Astrocyte (in vitro differentiated cells and primary cell): ENCODE results near the gene ACTC1. TPM values are rescaled to one million over a fixed set of nuclear protein-coding genes. Genes with fewer than 3 reads are reported as not detected.

ENCODE experiments used
- DNase-seq: peaks from one replicate; pipeline ENCODE4 v3.0.0-alpha.2; 2010; ENCODE audit warnings: low read depth
- FAIRE-seq: peaks from 2 replicates; lab custom pipeline; 2011; peaks lifted over from hg19 to GRCh38; lab: Jason Lieb, UNC
- H2AFZ ChIP-seq: 2 replicates; pipeline ENCODE4 v1.6.0; 2012; ENCODE audit warnings: low read depth, low read length, inconsistent platforms
- H3K27ac ChIP-seq: 2 replicates; pipeline ENCODE4 v1.5.1; 2011; ENCODE audit warnings: low read depth, low read length, inconsistent platforms
- H3K27me3 ChIP-seq: 2 replicates; pipeline ENCODE4 v1.6.0; 2011; ENCODE audit warnings: low read length, inconsistent platforms; ENCODE audit not compliant: insufficient read depth
- H3K36me3 ChIP-seq: 2 replicates; pipeline ENCODE4 v1.5.1; 2011; ENCODE audit warnings: low read length, inconsistent platforms; ENCODE audit not compliant: insufficient read depth
- H3K4me1 ChIP-seq: 2 replicates; pipeline ENCODE4 v1.5.1; 2011; ENCODE audit warnings: low read length, inconsistent platforms; ENCODE audit not compliant: insufficient read depth
- H3K4me2 ChIP-seq: 2 replicates; pipeline ENCODE4 v1.6.0; 2012; ENCODE audit warnings: low read length, inconsistent platforms
- H3K4me3 ChIP-seq: 2 replicates; pipeline ENCODE4 v1.5.1; 2011; ENCODE audit warnings: low read depth, mild to moderate bottlenecking, low read length, inconsistent platforms; ENCODE audit not compliant: insufficient read depth
- H3K79me2 ChIP-seq: 2 replicates; pipeline ENCODE4 v1.6.0; 2012; ENCODE audit warnings: mild to moderate bottlenecking, low read length, inconsistent platforms; ENCODE audit not compliant: insufficient read depth
- H3K9ac ChIP-seq: 2 replicates; pipeline ENCODE4 v1.6.0; 2012; ENCODE audit warnings: mild to moderate bottlenecking, low read length, inconsistent platforms
- H3K9me3 ChIP-seq: 2 replicates; pipeline ENCODE4 v1.5.1; 2012; ENCODE audit warnings: low read depth, mild to moderate bottlenecking, low read length, inconsistent platforms; ENCODE audit not compliant: insufficient read depth
- H4K20me1 ChIP-seq: 2 replicates; pipeline ENCODE4 v1.6.0; 2012; ENCODE audit warnings: low read length, inconsistent platforms; ENCODE audit not compliant: insufficient read depth
- H3K27ac Mint-ChIP-seq: one replicate; pipeline ENCODE4 v1.8.0; 2021; ENCODE audit warnings: mild to moderate bottlenecking, mixed read lengths; ENCODE audit not compliant: unreplicated experiment
- H3K27me3 Mint-ChIP-seq: one replicate; pipeline ENCODE4 v1.8.0; 2021; ENCODE audit warnings: low read depth, mixed read lengths; ENCODE audit not compliant: unreplicated experiment
- H3K36me3 Mint-ChIP-seq: one replicate; pipeline ENCODE4 v1.8.0; 2021; ENCODE audit warnings: low read depth, mixed read lengths; ENCODE audit not compliant: unreplicated experiment
- H3K4me1 Mint-ChIP-seq: one replicate; pipeline ENCODE4 v1.8.0; 2021; ENCODE audit warnings: low read depth, mixed read lengths; ENCODE audit not compliant: unreplicated experiment
- H3K4me3 Mint-ChIP-seq: one replicate; pipeline ENCODE4 v1.8.0; 2021; ENCODE audit warnings: mild to moderate bottlenecking, moderate library complexity, mixed read lengths; ENCODE audit not compliant: unreplicated experiment
- H3K9me3 Mint-ChIP-seq: one replicate; pipeline ENCODE4 v1.8.0; 2021; ENCODE audit warnings: mild to moderate bottlenecking, mixed read lengths; ENCODE audit not compliant: unreplicated experiment
- EZH2 ChIP-seq: IDR thresholded peaks from 2 replicates; pipeline ENCODE4 v1.6.1; 2012; ENCODE audit warnings: mild to moderate bottlenecking, low read length, inconsistent platforms; ENCODE audit not compliant: insufficient read depth
- total RNA-seq: library from RNA; stranded (reverse); gene quantifications from 2 replicates; pipeline ENCODE4 v1.2.1, GENCODE V29; 2021
- TF ChIP-seq, protein P1 (sequence below): IDR thresholded peaks from 2 replicates; pipeline ENCODE4 v1.5.1; 2011; ENCODE audit warnings: low read depth, mild to moderate bottlenecking, inconsistent platforms, low read length, moderate library complexity; ENCODE audit not compliant: insufficient read depth

The ACTC1 gene
- total RNA-seq, 1 donor from 2014 or later: 942 TPM

- Histone ChIP-seq H2AFZ (no peak overlapping the region), H3K36me3 (no peaks in the 10 kb centered on the region), H4K20me1 (no peaks in the 10 kb centered on the region), H3K79me2 (no peaks in the 10 kb centered on the region), H3K4me3 (no peak overlapping the region), H3K27me3 (peaks cover 36% of the 10 kb centered on the region), H3K4me1 (no peaks in the 10 kb centered on the region), H3K27ac (no peak overlapping the region), H3K9me3 (no peaks in the 10 kb centered on the region), H3K9ac (no peak overlapping the region), H3K4me2 (no peak overlapping the region)
- Mint-ChIP-seq H3K4me3 (no peak overlapping the region), H3K27ac (no peak overlapping the region), H3K4me1 (no peaks in the 10 kb centered on the region), H3K9me3 (no peaks in the 10 kb centered on the region), H3K36me3 (no peaks in the 10 kb centered on the region), H3K27me3 (peaks cover 62% of the 10 kb centered on the region)
- FAIRE-seq (no peak), DNase-seq (no peak)
- TF ChIP-seq EZH2: no peak
- TF ChIP-seq, protein P1, sequence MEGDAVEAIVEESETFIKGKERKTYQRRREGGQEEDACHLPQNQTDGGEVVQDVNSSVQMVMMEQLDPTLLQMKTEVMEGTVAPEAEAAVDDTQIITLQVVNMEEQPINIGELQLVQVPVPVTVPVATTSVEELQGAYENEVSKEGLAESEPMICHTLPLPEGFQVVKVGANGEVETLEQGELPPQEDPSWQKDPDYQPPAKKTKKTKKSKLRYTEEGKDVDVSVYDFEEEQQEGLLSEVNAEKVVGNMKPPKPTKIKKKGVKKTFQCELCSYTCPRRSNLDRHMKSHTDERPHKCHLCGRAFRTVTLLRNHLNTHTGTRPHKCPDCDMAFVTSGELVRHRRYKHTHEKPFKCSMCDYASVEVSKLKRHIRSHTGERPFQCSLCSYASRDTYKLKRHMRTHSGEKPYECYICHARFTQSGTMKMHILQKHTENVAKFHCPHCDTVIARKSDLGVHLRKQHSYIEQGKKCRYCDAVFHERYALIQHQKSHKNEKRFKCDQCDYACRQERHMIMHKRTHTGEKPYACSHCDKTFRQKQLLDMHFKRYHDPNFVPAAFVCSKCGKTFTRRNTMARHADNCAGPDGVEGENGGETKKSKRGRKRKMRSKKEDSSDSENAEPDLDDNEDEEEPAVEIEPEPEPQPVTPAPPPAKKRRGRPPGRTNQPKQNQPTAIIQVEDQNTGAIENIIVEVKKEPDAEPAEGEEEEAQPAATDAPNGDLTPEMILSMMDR: no peak
Measured at GRCh38 chr15:34759347-34759746, 36.0 kb downstream of the ACTC1 start.

- no peak for FAIRE-seq
- TF ChIP-seq, protein P1: no peak
- TF ChIP-seq EZH2: no peak
- H3K4me3 ChIP-seq: no peak overlapping the region
- no peak overlapping the region for H3K4me2 ChIP-seq
- peaks cover 42% of the 10 kb centered on the region for H3K27me3 ChIP-seq
- DNase-seq: no peak
- H3K9me3 ChIP-seq: no peaks in the 10 kb centered on the region
- Mint-ChIP-seq H3K9me3 (no peaks in the 10 kb centered on the region), H3K27me3 (peaks cover 64% of the 10 kb centered on the region), H3K4me1 (no peaks in the 10 kb centered on the region), H3K27ac (no peak overlapping the region), H3K36me3 (no peaks in the 10 kb centered on the region), H3K4me3 (no peak overlapping the region)
- no peak overlapping the region for H2AFZ ChIP-seq
- H4K20me1 ChIP-seq: no peaks in the 10 kb centered on the region
- H3K27ac ChIP-seq: no peak overlapping the region
- H3K9ac ChIP-seq: no peak overlapping the region
- no peaks in the 10 kb centered on the region for H3K36me3 ChIP-seq
- H3K79me2 ChIP-seq: no peaks in the 10 kb centered on the region
- no peaks in the 10 kb centered on the region for H3K4me1 ChIP-seq
Measured at GRCh38 chr15:34757262-34757661, 38.1 kb downstream of the ACTC1 start.

DNA sequence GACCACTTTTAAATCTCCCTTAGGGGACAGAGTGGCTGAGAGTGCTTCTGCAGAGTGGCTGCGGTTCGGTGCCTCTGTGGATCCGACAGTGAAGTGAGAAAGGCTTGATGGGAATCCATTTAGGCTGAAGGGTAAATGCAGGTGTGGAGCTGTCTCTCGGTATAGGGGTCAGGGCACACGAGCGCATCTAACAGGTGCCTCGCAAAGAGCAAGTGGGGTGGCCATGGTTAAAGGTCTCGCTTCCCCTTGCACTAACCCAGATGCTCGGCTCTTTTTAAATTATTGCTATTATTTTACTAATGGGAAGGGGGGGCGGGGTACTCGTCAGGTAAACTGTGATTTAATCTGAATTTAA lies 40.0 kb downstream of the ACTC1 start:
- no peak for TF ChIP-seq EZH2
- TF ChIP-seq, protein P1: no peak
- Mint-ChIP-seq H3K4me3 (peak overlapping the region; percentile 21), H3K36me3 (no peaks in the 10 kb centered on the region), H3K4me1 (no peaks in the 10 kb centered on the region), H3K9me3 (no peaks in the 10 kb centered on the region), H3K27ac (no peak overlapping the region), H3K27me3 (peaks cover 58% of the 10 kb centered on the region)
- Histone ChIP-seq H3K27ac (no peak overlapping the region), H3K9me3 (no peaks in the 10 kb centered on the region), H4K20me1 (no peaks in the 10 kb centered on the region), H3K36me3 (no peaks in the 10 kb centered on the region), H3K79me2 (no peaks in the 10 kb centered on the region), H3K27me3 (peaks cover 42% of the 10 kb centered on the region), H3K4me3 (no peak overlapping the region), H3K4me2 (no peak overlapping the region), H3K4me1 (no peaks in the 10 kb centered on the region), H2AFZ (no peak overlapping the region), H3K9ac (no peak overlapping the region)
- no peak for DNase-seq
- no peak for FAIRE-seq
